GM19193 (cell line): Measurements from ENCODE around the gene HACL1.

ENCODE experiments used
- POLR2A ChIP-seq: IDR thresholded peaks from 4 replicates; pipeline ENCODE4 v1.6.1; 2011; ENCODE audit not compliant: insufficient read depth, insufficient read length; ENCODE audit errors: extremely low read depth

Gene HACL1

DNA sequence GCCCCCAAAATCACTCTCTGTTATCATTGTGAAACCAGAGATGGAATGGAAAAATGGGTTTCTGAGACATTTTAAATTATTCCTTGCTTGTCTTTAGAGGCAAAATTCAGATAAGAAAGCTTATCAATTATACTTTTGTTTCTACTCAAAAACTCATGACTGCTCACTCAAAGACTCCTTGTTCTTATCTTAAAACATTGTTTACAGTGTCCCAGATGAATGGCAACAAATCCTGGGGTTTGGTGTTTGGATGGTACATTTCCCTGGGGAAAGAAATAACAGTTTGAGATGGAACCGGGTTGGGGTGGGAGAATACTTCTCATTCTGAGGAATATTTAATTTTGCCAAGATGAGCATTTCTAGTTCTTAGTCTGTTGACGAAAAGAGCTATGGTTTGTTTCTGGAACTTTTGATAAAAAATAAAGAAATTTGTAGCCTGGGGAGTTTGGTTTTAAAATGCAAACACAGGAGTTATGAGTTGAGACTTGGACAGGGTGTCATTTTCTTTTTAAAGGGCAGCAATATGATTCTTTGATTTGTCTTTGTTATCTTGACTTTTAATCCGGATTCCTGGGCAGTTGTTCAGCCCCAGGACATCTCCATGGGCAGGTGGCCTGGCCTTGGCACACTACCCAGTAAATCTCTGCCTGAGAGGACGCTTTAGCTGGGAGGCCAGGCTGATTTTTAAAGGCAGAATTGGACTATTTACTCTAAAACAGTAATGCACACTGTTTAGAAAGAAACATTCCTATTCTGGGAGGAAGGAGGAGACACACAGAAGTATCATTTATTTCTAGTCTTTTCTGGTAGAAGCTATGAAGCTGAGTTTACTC, 32.6 kb upstream of the HACL1 start:
- no peak for TF ChIP-seq POLR2A

DNA sequence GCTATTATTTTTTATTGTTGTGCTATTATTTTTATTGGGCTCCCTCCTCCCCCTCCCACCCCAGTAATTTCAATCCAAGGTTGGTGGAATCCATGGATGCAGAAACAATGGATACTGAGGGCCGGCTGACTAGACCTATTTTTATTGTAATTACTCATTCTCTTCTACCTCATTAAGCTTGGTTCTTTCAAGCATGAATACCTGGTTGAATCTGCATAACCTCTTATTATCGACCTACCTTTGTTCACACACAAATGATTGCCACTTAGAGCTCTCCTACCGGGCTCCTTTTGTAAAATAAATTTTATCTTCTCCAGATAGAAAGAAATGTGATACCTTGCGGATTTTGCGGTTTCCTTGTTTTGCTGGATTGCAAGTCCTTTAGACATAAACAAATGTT, 31.8 kb upstream of the HACL1 start:
- TF ChIP-seq POLR2A, result no peak

DNA sequence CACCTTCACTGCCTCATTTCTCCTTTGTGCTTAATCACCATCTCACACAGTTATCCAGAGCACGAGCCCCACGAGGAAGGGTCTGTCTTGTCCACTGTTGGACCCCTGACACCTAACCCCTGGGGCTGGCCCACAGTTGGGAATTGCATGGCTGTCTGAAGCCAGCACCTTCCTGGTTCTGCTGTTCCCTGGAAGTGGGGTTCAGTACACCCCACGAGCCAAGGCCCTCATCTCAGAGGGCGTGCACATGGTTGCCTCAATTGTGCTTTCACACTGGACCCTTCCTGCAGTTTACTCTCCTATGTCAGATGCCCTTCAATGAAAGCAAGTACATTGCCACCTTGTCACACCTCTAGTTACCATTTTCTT, 30.8 kb upstream of the HACL1 start:
- no peak for TF ChIP-seq POLR2A

DNA sequence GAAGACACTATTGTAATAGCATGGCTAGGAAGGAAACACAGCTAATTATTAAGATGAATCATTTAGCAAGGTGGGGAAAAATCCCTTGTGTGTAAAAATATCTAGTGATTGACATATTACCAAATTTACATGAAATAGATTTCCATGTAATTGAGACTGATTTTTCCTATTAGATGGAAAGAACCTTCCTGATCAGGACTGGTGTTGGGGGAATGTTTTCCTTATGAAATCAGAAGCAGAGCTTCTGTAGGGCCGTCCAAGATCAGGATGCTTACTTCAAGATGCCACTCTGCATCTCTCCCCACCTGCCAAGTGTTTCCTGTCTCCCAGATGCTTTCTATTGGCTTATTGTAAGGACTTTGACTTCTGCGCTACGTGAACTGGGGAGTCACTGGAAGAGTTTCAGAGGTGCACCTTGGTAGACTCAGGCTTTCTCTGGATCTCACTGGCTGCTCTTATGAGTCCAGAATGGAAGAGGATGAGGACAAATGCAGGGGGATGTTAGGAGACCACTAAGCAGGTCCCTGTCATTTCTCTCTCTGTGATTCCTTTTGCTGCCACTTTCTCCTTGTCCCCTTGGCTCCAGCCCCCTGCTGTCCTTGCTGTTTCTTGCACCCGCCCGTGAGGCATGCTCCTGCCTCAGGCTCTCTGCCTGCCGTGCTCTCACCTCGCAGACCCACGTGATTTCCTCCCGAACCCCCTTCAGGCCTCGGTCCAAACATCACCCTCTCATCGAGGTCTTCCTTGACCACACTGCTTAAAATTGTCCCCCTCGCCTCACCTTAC, 30.2 kb upstream of the HACL1 start:
- TF ChIP-seq POLR2A, result no peak

DNA sequence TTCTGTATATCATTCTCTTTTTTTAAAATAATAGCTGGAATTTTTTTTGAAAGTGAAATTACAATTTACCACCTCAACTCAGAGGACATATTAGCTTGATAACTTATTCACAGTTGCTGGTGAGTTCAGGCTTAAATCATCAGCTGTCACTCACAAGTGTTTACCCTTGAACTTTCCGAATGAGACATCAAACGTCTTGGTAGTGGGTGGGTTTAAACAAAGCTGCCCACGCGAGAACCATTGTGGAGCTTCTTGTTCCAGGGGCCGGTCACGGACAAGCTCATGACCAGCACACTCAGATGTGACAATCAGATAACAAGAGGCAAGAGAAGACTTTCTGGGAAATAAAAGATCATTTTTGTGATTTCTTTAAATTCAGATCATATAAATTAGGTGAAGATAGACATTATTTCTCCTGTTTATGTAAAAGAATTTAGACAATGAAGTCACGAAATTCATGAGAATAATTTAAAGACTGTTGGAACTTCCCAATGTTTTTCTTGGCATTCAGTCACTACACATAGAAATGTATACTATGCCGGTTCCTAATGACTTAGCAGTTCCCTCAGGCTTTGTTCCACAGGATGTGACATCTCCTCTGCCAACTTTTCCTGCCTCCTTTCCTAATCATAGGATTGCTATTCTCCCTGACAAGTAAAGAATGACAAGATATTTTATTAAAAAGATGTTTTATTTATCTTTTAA, 29.4 kb upstream of the HACL1 start:
- no peak for TF ChIP-seq POLR2A

DNA sequence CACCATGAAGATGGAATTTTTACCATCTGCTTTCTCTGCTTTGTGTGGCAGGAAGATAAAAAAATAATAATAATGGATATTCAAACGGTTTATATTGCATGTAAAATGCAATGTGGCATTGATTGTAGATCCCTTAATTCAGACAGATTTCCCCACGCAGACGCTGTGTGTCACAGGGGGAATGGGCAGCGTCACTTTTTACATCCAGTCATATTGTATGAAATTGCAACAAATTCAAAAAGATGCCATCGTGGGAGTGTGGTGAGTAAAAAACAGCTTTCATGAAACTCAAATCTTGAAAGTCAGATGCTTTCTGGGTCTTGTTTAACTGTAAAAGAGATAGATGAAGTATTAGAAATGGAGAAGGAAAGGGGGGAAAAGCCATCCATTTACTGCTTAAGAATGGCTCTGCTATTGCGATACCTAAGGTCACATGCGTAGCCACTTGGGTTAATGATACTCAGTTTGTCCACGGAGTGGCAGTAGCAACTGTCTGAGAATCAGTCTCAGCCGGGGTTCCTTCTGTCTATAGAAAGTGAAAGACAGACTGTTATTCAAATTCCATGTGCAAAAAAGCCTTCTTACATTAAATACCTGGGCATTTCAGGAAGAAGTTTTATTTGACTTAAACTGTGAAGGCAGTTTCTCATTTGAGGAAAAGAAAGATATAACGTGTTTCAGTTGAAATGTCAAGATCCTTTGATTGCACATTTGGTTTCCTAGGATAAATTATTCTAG, 28.7 kb upstream of the HACL1 start:
- TF ChIP-seq POLR2A, result no peak

DNA sequence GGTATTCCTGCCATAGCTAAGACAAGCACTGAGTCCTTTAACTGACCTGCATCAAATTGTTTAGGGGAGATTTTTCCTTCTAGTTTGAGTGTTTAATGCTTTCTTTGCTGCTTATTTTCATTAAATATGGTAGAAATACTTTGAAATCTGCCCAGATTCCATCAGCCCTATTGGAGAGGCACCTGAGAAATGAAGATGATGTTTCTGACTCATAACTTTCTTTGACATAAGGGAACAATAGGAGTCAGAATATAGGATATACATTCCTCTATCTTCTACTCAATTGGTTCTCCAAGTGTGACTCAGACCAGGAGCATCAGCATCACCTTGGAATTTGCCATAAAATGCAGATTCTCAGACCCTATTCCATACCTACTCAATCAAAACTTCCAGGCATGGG, 27.6 kb upstream of the HACL1 start:
- TF ChIP-seq POLR2A, result no peak

DNA sequence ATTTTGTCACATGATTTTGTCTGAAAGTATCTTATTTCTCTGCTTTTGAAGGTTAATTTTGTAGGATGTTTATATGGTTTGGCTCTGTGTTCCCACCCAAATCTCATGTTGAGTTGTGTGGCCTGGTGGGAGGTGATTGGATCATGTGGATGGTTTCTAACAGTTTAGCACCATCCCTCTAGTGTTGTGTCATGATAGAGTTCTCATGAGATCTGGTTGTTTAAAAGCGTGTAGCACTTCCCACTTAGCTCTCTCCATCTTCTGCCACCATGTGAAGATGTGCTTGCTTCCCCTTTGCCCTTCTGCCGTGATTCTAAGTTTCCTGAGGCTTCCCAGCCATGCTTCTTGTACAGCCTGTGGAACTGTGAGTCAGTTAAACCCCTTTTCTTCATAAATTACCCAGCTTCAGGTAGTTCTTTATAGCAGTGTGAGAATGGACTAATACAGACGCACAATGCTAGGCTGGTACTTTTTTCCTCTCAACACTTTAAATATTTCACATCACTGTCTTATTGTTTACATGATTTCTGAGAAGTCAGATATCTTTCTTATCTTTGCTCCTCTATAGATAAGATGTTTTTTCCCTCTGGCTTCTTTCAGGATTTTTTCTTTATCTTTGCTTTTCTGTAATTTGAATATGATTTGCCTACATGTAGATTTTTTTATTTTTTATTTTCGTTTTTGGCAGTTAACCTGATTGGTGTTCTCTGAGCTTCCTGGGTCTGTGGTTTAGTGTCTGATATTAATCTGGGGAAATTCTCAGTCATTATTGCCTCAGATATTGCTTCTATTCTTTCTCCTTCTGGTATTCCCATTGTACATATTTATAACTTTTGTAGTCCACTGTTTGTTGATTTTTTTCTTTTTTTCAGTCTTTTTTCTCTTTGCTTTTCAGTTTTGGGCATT, 22.4 kb upstream of the HACL1 start:
- TF ChIP-seq POLR2A, result no peak

DNA sequence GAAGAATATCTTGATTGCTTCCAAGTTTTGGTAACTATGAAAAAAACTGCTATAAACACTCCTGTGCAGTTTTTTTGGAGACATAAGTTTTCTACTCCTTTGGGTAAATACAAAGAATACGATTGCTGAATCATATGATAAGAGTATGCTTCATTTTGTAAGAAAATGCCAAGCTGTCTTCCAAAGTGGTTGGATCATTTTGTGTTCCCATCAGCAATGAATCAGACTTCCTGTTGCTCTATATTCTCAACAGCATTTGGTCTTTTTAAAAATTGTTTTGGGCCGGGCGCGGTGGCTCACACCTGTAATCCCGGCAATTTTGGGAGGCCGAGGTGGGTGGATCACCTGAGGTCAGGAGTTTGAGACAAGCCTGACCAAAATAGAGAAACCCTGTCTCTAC, 14.7 kb upstream of the HACL1 start:
- TF ChIP-seq POLR2A, result no peak

DNA sequence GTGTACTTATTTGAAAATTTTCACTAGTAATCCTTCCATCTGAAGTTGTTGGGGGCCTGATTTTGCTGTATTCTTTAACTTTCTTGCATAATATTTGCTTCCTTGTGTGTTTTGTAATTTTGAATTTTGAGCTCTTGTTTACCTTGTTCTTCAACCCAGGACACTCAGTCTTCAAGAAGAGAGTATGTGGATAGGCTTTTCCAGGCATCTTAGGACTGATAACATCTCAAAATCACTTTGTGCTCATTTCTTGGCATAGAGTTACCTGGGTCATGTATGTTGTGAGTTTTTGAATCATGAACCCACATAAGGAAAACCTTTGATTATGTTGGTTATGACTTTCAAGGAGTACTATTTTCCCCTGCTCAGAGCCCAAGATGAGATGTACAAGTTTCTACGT, 13.6 kb upstream of the HACL1 start:
- no peak for TF ChIP-seq POLR2A

DNA sequence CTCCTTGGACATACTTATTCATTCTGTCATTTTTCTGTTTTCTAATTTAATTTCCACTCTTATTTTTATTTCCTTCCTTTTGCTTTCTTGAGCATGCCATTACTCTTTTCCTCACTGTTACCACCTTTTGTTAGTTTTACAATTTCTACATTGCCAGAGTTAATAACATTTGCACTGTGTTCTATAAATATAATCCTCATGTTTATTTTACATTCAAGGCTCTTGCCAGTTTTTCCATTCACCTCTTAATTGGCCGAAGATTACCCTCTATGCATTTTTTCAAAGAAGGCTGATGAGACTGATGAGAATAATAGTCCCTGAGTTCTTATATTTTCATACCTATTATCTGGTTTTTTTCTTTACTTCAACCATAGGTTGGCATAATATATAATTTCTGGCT, 10.6 kb upstream of the HACL1 start:
- no peak for TF ChIP-seq POLR2A

DNA sequence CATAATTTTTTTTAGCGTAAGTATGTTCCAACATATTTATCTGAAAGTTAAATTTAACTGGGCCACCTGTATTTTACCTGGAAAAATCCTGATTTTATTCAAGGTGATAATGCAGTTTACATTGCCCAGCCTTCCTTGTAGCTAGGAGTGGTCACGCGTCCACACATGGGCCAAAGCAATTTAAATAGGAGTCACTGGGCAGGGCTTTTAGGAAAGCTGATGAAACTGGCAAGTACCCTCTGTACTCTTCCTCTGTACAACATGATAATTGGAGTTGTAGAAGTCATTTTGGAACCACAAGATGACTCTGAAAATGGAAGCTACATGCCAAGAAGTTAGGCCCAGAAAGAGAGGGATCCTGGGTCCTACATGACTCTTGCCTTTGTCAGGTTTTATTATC, 9.6 kb upstream of the HACL1 start:
- no peak for TF ChIP-seq POLR2A

DNA sequence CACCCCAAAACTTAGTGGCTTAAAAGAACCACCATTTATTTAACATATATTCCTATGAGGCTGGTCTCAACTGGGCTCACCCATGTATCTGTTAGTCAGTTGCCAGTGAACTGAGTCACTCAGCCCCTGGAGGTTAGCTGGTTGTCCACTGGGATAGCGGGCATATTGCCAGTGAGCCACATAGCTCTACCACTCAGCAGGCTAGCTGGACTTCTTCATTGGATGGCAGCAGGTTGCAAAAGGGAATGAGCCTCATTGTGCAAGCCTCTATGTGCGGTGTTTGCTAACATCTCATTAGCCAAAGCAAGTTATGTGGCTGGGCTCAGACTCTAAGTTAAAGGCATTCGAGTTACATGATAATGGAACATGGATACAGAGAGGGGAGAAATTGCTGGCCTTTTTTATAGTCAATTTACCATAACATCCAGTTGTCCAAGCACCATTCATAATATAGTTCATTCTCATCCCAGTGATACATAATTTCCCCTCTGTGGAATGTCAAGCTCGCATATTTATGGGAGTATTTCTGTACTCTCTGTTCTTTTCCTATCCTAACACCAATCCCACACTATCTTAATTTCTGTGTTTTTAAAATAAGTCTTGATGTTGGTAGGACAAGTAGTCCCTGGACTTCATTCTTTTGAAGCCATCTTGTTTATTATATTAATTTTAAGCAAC, 8.9 kb upstream of the HACL1 start:
- no peak for TF ChIP-seq POLR2A

DNA sequence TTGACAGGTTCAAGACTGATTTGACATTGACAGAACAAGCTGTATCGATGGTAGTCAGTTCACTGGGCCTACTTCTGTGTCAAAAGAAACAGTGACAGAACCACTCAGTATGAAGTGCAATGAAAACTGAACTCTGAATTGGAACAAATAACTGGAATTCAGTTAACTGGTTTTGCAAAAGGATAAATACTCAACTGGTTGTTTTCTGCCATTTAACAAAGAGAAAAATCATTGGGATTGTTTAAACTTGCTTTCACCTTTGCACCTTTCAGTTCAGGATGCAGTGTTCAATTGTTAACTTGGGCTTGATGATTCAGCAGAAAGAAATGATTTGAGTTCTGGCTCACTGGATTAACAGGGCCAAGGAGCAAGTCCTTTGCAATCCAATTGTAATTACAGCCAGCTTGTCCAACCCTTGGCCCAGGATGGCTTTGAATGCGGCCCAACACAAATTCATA, 5.1 kb upstream of the HACL1 start:
- no peak for TF ChIP-seq POLR2A

DNA sequence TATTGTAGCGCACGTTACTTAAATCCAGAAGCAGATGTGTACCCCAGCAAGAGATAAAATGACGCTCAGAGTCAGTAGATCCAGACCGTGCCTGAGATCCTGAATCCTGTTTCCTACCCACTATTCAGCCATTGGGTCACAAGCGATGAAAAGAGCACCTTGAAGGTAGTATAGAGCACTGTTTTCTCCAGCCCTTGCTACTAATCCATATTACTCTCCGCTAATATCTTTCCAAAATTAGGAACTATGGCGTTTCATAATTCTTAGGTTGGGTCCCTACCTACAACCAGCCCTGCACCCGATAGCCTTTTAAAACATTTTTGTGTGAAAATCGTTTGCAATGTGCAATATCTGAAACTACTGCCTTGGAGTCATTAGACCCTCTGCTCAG, 772 bp upstream of the HACL1 start:
- no peak for TF ChIP-seq POLR2A
